ENCODE results near the gene S100A7.
"Not testable (repeated sequence)": the region's sequence is repeated elsewhere in the genome, so short reads cannot be mapped to it uniquely, and the experiment has no call there.

The S100A7 gene

GRCh38 chr1:153429266-153430165 is 30.9 kb downstream of the S100A7 start:
- peak; percentile 17 to 49 for DNase-seq

- no peak for DNase-seq
Measured at GRCh38 chr1:153428791-153429190, 31.7 kb downstream of the S100A7 start.

GRCh38 chr1:153428073-153428638 is 32.3 kb downstream of the S100A7 start:
- DNase-seq, result no peak

GRCh38 chr1:153426809-153427208 is 33.6 kb downstream of the S100A7 start:
- no peak for DNase-seq

- DNase-seq, result peak in 1 of 2 experiments; percentile 43
Measured at GRCh38 chr1:153422450-153423068, 37.9 kb downstream of the S100A7 start.

- DNase-seq, result no peak
Measured at GRCh38 chr1:153420306-153420705, 40.1 kb downstream of the S100A7 start.

DNA sequence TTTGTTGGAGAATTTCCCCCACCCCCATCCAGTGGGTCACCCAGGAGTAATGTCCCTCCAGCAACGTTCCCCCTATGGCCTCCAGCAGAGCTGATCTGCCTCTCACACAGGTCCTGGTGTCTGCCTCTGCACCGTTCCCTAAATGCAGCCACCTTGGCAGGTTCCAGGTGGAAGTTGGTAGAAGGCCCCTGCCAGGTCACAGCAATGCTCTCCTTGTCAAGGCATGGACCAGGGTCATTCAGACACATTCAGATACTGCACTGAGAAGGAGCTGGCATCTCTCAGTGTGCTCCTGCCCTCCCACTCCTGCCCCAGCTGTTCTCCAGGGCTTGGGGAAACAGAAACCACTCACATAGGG is 41.0 kb downstream of the S100A7 start:
- DNase-seq, result not testable (repeated sequence)

DNA sequence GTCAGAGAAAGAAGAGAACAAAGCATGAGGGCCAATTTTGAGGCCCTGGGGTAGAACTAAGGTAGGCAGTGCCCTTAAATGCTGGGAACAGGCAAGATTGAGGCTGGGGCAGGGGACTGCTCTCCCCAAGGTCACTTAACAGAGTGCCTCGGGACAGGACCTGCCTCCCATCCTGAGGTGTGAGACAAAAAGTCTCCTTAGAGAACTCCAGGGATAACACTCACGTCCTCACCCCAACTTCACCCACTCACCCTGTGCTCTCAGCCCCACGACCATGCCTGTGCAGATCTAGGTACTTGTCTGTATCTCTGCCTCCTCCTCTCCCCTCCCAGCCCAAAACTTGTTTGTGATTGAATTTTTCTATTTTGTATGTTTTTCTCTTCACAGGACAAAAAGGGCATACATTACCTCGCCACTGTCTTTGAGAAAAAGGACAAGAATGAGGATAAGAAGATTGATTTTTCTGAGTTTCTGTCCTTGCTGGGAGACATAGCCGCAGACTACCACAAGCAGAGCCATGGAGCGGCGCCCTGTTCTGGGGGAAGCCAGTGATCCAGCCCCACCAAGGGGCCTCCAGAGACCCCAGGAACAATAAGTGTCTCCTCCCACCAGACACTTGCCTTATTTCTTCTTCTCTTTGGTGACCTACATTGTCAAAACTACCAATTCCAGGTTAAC is 41.6 kb downstream of the S100A7 start:
- not testable (repeated sequence) for DNase-seq

DNA sequence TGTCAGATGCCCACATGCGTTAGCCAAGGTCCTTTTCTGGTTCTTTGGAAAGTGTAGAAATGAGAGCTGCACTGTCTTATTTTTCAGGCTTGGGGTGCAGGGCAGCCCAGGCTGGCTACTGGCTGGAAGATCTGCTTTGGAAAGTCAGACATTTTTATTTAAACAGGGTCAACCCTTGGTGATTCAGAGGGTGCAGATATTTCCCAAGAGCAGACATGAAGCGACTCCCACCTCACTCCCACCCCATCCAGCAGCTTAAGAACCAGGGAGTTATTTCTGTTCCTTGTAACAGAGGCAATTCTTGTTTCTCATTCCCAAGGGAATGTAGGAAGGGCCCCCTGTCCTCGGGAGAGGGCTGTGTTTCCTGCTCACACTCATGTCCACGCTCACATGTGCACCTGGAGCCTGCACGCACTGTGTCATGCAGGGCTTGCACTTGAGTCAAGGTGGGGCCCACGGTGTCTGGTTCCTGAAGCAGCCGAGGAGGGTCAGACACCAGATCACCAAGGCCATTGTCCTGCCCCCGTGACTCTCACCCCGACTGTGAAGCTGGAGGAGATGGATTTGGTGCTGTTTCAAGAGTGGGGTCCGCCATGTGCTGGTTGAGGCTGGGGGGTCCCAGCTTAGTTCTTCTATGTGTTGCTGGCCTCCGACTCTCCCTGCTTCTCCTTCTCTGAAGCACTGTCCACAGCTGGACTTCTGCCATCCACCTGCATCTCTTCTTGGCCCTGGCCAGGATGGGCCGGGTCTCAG is 43.1 kb downstream of the S100A7 start:
- DNase-seq, result no peak

GRCh38 chr1:153415850-153416570 is 44.4 kb downstream of the S100A7 start, which contains the start of gene S100A7A:
Gene S100A7A, plus strand, starts transcription at chr1:153416520. Its CDS starts 1,563 bp downstream, at chr1:153418083.
- no peak for DNase-seq

DNA sequence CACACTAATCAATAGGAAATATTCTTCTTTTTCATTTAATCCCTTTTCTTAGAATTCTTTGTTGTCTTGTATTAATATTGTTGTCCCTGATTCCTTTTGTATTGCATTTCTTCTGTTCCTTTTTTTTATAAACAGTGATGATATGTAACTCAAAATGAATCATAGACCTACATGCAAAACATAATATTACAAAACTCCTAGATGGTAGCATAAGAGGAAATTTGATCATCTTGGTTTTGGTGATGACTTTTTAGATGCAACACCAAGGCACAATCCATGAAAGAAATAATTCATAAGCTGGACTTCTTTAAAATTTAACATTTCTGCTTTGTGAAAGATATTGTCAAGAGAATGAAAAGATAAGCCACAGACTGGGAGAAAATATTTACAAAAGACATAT is 46.5 kb downstream of the S100A7 start:
- not testable (repeated sequence) for DNase-seq
